Upper lobe of left lung (tissue), 6 donors: ENCODE measurements around the gene ASB1. TPM values are rescaled to one million over a fixed set of nuclear protein-coding genes. Genes with fewer than 3 reads are reported as not detected.
A peak's percentile ranks its signal among the peaks of the same experiment; 100 is the strongest.

Experiments used
- ATAC-seq, 2 donors: fragments of 200-7000 bp; cut with Tn5 transposase; one replicate each; pipeline ENCODE4 v1.9.1; 2022; ENCODE audit warnings: mild to moderate bottlenecking in 2 of 2, moderate library complexity in 2 of 2; ENCODE audit not compliant: low FRiP score in 2 of 2
- DNase-seq, 2 donors: peaks; one replicate each; pipeline ENCODE4 v3.0.0-alpha.2; 2019 to 2020
- H3K27ac ChIP-seq, 4 donors: fragments of 200-600 bp; sonication (generic); one replicate each; pipeline ENCODE4 v1.5.1; 2016 to 2019
- H3K27me3 ChIP-seq, 4 donors: fragments of 200-600 bp; sonication (generic); one replicate each; pipeline ENCODE4 v1.5.1; 2017 to 2019
- H3K36me3 ChIP-seq, 4 donors: fragments of 200-600 bp; sonication (generic); one replicate each; pipeline ENCODE4 v1.5.1; 2016 to 2019
- H3K4me1 ChIP-seq, 4 donors: fragments of 200-600 bp; sonication (generic); one replicate each; pipeline ENCODE4 v1.5.1; 2018 to 2019
- H3K4me3 ChIP-seq, 4 donors: fragments of 200-600 bp; sonication (generic); one replicate each; pipeline ENCODE4 v1.5.1; 2017 to 2019; ENCODE audit warnings: mild to moderate bottlenecking in 2 of 4, moderate library complexity in 1 of 4
- H3K9me3 ChIP-seq, 4 donors: fragments of 200-600 bp; sonication (generic); one replicate each; pipeline ENCODE4 v1.5.1; 2018 to 2019
- EP300 ChIP-seq, 4 donors: sonication (generic); formaldehyde crosslinking; IDR thresholded peaks; one replicate each; pipeline ENCODE4 v1.5.1; 2017; ENCODE audit warnings: antibody characterized with exemption in 4 of 4, control low read depth in 2 of 4
- POLR2A ChIP-seq, 4 donors: fragments of 450-650 bp; IDR thresholded peaks; one replicate each; pipeline ENCODE4 v1.5.1; 2016 to 2017; ENCODE audit warnings: antibody characterized with exemption in 4 of 4, mild to moderate bottlenecking in 2 of 4
- POLR2AphosphoS5 ChIP-seq, 2 donors: sonication (generic); formaldehyde crosslinking; IDR thresholded peaks; one replicate each; pipeline ENCODE4 v1.5.1; 2017; ENCODE audit warnings: antibody characterized with exemption in 2 of 2
- WGBS, 2 donors: methylation state at CpG; one replicate each; pipeline ENCODE4 v1.1.5; 2017 to 2018; 5-methylcytosine and 5-hydroxymethylcytosine counted together
- total RNA-seq, 6 donors: library from RNA; depleted of rRNA in 4 of 6; stranded (reverse); fragments of >200 nt in 4 of 6; gene quantifications; one replicate each; pipeline versions ENCODE4 v1.1.0 to v1.2.1, GENCODE V29; 2016 to 2021
- TF ChIP-seq, protein P1 (sequence below), 6 experiments: fragments of 450-650 bp in 4 of 6; fragments of 200-600 bp in 2 of 6; sonication (generic) in 2 of 6; IDR thresholded peaks; one replicate each; pipeline ENCODE4 v1.5.1; 2016 to 2019; ENCODE audit warnings: antibody characterized with exemption in 6 of 6
- donor health status: DM: no; HTN: no; CAD: no; lungs with moderate emphysema.
- donor health status: DM: no; HTN: yes; CAD: no; lungs with severe emphysema.

The ASB1 gene, protein sequence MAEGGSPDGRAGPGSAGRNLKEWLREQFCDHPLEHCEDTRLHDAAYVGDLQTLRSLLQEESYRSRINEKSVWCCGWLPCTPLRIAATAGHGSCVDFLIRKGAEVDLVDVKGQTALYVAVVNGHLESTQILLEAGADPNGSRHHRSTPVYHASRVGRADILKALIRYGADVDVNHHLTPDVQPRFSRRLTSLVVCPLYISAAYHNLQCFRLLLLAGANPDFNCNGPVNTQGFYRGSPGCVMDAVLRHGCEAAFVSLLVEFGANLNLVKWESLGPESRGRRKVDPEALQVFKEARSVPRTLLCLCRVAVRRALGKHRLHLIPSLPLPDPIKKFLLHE
- 10 to 100 TPM; 12.7 to 29.4 (median 24.3) TPM for total RNA-seq

DNA sequence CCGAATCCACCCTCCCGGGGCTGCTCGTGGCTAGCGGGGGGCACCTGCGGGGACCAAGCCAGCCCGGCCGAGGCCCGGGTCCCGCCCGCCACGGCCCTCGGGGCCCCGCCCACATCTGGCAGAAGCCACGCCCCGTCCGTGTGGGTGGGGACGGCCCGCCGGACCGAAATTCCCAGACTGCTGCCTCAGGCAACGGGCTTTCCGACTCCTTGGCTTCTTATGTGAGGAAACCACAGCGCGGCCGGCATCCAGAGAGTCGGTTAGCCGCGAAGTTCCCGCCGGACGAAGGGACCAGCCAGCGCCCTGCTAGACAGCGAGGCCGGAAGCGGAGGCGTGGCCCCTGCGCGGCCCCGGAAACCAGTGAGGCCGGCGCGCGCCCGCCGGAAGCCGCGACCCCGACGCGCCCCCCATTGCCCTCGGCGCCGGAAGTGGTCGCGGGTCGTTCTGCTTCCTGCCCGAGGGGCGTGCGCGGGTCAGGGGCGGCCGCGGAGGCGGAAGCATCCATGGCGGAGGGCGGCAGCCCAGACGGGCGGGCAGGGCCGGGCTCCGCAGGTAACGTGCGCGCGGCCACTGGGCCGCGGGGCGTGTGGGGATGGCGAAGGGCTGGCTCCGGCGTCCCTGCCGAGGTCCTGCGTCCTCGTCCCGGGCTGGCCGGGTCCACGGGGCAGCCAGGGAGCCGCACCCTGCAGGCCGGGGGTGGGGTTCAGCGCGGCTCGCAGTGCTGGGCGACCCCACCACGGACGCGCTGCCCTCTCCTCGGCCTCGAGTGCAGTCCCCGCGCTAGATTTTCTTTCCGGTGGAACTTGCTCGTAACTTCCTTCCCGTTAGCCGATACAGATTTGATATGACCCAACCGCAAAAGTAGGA is at the start of gene ASB1:
TSS of gene ASB1 (plus strand) at position 360 of the 867 bp plus-strand sequence. CDS start at position 504, 144 bp downstream.
- WGBS, 2 donors = 0% methylated on average over 2 to 52 of the region's 104 CpGs
- peak; percentile 68 to 95 for DNase-seq
- no peaks in the 10 kb centered on the region for H3K27me3 ChIP-seq
- H3K36me3 ChIP-seq = peaks cover 0 to 4% (median 0%) of the 10 kb centered on the region in 4 donors
- H3K27ac ChIP-seq = peak within 1 kb of the TSS; percentile 90 to 95 (median 93)
- peaks cover 16 to 29% (median 27%) of the 10 kb centered on the region in 4 donors for H3K4me1 ChIP-seq
- no peaks in the 10 kb centered on the region for H3K9me3 ChIP-seq
- peak; percentile 87 to 92 for ATAC-seq
- peak within 1 kb of the TSS; percentile 36 to 96 (median 79) for H3K4me3 ChIP-seq
- TF ChIP-seq EP300 (IDR thresholded peaks at IDR 0.05) (no peak), POLR2AphosphoS5 (IDR thresholded peaks at IDR 0.05) (peak; percentile 49 to 63), POLR2A (IDR thresholded peaks at IDR 0.05) (peak in 2 of 4 donors; percentile 53 to 74)
- TF ChIP-seq, protein P1, sequence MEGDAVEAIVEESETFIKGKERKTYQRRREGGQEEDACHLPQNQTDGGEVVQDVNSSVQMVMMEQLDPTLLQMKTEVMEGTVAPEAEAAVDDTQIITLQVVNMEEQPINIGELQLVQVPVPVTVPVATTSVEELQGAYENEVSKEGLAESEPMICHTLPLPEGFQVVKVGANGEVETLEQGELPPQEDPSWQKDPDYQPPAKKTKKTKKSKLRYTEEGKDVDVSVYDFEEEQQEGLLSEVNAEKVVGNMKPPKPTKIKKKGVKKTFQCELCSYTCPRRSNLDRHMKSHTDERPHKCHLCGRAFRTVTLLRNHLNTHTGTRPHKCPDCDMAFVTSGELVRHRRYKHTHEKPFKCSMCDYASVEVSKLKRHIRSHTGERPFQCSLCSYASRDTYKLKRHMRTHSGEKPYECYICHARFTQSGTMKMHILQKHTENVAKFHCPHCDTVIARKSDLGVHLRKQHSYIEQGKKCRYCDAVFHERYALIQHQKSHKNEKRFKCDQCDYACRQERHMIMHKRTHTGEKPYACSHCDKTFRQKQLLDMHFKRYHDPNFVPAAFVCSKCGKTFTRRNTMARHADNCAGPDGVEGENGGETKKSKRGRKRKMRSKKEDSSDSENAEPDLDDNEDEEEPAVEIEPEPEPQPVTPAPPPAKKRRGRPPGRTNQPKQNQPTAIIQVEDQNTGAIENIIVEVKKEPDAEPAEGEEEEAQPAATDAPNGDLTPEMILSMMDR (IDR thresholded peaks at IDR 0.05) = no peak

DNA sequence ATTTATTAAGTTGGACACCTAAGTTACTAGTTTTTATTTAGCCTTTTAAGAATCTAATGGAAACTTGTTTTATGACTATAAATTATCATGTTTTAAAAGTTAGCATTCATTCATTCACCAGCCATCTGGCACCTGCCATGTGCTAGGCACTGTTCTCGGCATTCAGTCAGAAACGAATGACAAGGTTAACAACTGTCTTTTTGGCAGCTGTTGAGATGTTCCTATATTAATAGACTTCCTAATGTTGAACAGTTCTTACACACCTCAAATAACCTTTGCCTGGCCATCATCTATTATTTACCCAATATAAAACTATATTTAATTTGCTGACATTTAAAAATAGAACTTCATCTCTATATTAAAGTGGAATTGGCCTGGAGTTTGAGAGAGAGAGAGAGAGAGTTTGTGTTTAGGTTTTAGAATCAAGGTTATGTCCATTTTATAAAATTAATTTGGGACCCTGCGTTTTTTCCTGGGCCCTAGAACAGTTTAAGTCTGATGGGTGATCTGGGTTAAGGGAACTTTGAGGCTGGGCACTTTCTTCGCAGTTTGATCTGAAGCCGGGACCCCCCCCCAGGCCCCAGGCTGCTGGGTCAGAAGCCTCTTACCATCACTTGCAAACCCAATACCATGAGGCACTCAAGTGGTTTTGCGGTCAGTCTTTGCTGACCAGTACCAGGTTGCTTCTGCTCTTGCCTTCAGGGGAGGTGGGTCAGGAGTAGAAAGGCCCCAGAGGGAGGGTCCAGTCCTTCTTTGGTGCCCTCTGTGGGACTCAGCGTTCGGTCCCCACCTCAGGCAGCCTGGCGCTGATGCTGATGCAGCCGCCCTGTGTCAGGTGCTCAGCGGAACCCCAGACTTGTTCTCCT is 48.3 kb upstream of the ASB1 start:
- no peaks in the 10 kb centered on the region for H3K27me3 ChIP-seq
- peaks cover 0 to 5% (median 0%) of the 10 kb centered on the region in 4 donors for H3K36me3 ChIP-seq
- H3K4me1 ChIP-seq = peaks cover 10 to 26% (median 24%) of the 10 kb centered on the region in 4 donors
- TF ChIP-seq POLR2A (IDR thresholded peaks at IDR 0.05) (no peak), POLR2AphosphoS5 (IDR thresholded peaks at IDR 0.05) (no peak), EP300 (IDR thresholded peaks at IDR 0.05) (no peak)
- TF ChIP-seq, protein P1 (IDR thresholded peaks at IDR 0.05) = no peak
- no peak for DNase-seq
- H3K27ac ChIP-seq = no peak overlapping the region
- H3K4me3 ChIP-seq = no peak overlapping the region
- no peak for ATAC-seq
- WGBS, 2 donors = 93 to 94% methylated on average over 10 to 11 of the region's 11 CpGs
- no peaks in the 10 kb centered on the region for H3K9me3 ChIP-seq

DNA sequence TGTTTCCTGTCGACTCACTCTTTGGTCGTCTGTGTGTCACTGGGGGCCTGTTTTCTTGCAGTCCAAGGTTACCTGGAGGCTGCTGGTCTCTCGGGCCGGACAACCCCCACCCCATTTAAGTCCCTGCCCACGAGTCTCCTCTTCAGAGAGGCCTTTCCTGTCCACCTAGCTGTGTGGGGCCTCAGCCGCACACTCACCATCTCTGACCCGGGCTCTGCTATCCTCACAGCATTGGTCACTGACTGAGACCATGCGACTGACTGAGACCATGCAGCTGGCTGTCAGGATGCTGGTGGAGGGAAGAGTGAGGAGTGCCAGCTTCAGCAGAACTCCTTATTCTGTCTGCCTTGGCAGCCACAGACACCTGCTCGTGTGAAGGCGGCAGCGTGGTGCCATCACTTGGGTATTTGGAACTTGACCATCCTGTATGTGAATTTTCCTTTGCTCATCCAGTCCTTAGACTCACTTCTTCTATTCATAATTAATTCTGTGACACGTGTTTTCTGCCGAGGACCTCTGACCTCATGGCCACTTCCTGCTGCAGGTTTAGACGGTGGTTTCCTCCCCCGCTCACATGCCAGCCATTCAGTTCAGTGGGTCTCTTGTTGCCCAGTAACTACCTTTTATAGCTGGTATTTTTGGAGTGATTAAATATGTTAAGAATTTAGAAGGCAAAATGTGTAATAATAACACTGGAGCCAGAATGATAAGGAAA is 47.5 kb upstream of the ASB1 start:
- Histone ChIP-seq H3K36me3 (peaks cover 0 to 5% (median 0%) of the 10 kb centered on the region in 4 donors), H3K9me3 (no peaks in the 10 kb centered on the region), H3K4me3 (no peak overlapping the region), H3K27me3 (no peaks in the 10 kb centered on the region), H3K4me1 (peaks cover 10 to 26% (median 24%) of the 10 kb centered on the region in 4 donors), H3K27ac (no peak overlapping the region)
- ATAC-seq = peak in 1 of 2 donors; percentile 66
- peak in 1 of 2 donors; percentile 45 for DNase-seq
- WGBS, 2 donors = 75 to 84% methylated on average over 15 of the region's 15 CpGs
- TF ChIP-seq POLR2A (IDR thresholded peaks at IDR 0.05) (no peak), POLR2AphosphoS5 (IDR thresholded peaks at IDR 0.05) (no peak), EP300 (IDR thresholded peaks at IDR 0.05) (no peak)
- TF ChIP-seq, protein P1 (IDR thresholded peaks at IDR 0.05) = no peak

DNA sequence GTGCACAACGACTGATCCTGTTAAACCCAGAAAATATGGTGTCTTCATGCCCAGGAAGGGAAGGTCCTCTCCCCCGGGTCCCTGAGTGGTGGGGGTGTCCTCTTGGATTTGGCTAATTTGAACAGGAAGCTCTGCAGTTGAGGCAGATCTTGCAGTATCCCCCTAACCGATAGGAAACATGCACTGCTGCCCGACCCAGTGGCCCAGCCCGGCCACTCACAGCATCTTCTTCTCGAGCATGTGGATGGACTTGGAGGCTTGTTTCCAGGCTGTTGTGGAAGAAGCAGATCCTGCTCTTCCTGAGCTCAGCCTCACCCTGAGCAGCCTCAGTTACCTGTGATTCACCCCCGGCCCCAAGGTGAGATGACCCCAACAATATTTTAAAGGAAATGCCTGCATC is 46.4 kb upstream of the ASB1 start:
- Histone ChIP-seq H3K27ac (no peak overlapping the region), H3K9me3 (no peaks in the 10 kb centered on the region), H3K36me3 (peaks cover 0 to 5% (median 0%) of the 10 kb centered on the region in 4 donors), H3K4me1 (peaks cover 10 to 26% (median 24%) of the 10 kb centered on the region in 4 donors), H3K27me3 (no peaks in the 10 kb centered on the region), H3K4me3 (no peak overlapping the region)
- TF ChIP-seq, protein P1 (IDR thresholded peaks at IDR 0.05) = no peak
- TF ChIP-seq POLR2AphosphoS5 (IDR thresholded peaks at IDR 0.05) (no peak), EP300 (IDR thresholded peaks at IDR 0.05) (no peak), POLR2A (IDR thresholded peaks at IDR 0.05) (no peak)
- 84 to 88% methylated on average over 6 to 7 of the region's 7 CpGs for WGBS, 2 donors
- ATAC-seq (no peak), DNase-seq (no peak)
